HG03045 (cell line): ENCODE results near the gene TBCK.
"Not testable (repeated sequence)": the region's sequence is repeated elsewhere in the genome, so short reads cannot be mapped to it uniquely, and the experiment has no call there.

Experiments
- ATAC-seq: cut with Tn5 transposase; IDR thresholded peaks from one replicate; pipeline ENCODE4 v1.9.1; 2021; ENCODE audit warnings: mild to moderate bottlenecking, moderate library complexity; ENCODE audit not compliant: unreplicated experiment

TBCK gene

DNA sequence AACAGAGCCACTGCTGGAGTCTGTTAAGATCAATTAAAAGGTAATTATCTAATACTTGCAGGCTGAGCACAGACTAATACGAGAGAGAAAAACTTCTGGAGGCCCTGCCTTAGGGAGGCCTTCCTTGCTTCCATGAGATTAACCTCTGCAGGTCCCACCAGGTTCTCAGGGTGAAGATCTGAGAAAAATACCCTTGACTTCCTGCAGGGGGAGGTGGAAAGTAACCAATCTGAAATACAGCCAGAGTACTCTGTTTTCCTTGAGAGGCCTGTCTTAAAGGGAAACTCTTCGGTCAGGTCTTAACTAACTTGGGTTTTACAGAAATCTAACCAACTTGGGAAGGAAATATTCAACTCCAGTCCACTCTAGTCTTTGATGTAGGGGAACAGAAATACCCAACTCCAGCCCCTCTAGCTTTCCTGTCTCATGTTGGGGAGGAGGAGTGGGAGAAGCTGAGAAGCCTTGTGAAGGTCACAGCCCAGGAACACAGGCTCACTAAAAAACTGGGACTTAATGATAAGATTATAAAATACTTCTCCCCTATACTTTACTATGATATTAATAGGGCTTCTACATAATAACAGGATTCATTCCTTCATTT, 77.1 kb downstream of the TBCK start:
- peak; percentile 72 for ATAC-seq

- ATAC-seq = no peak
Observed at GRCh38 chr4:106231931-106232330, 84.1 kb downstream of the TBCK start.

- no peak for ATAC-seq
Observed at GRCh38 chr4:106222548-106222947, 93.5 kb downstream of the TBCK start.

DNA sequence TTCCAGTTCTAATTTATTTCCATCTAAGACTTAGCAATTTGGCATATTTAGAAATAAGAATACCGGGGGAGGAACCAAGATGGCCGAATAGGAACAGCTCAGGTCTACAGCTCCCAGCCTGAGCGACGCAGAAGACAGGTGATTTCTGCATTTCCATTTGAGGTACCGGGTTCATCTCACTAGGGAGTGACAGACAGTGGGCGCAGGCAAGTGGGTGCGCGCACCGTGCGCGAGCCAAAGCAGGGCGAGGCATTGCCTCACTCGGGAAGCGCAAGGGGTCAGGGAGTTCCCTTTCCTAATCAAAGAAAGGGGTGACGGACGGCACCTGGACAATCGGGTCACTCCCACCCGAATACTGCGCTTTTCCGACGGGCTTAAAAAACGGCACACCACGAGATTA, 102.7 kb downstream of the TBCK start:
- ATAC-seq = not testable (repeated sequence)

- ATAC-seq = no peak
Observed at GRCh38 chr4:106210021-106210420, 106.0 kb downstream of the TBCK start.

- ATAC-seq = no peak
Observed at GRCh38 chr4:106208481-106209460, 107.2 kb downstream of the TBCK start.

GRCh38 chr4:106201373-106201772, 114.6 kb downstream of the TBCK start:
- ATAC-seq = no peak

- no peak for ATAC-seq
Observed at GRCh38 chr4:106195435-106195950, 120.5 kb downstream of the TBCK start.

DNA sequence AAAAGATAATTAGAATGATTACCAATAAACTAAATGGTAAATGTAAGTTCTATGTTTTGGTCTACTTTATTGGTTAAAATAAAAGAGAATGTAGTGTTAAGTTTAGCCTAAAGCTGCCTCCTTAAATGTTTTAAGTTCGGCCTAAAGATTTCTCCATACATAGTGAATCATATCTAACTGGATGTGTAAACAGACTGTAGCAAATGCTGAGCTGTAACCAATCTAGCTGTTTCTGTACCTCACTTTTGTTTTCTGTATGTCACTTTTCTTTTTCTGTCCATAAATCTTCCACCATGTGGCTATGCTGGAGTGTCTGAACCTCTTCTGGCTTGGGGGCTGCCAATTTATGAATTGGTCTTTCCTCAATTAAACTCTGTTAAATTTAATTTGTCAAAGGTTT, 121.2 kb downstream of the TBCK start:
- ATAC-seq = no peak

DNA sequence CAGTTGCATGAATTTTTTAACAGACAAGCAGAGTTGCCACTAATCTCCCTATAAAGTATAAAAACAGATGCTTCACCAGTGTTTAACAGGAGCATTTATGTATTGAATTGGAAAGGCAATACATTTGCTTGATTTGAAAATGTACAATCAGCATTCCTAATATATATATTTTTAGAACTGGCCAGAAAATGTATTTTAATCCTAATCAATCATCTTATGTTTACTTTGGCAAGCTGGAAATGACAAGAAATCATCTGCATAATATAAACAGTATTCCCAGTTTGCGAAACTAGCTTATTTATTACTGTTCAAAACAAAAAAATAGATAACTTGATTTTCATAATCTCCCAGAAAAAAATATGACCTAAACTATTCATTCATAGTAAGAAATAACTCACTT, 123.9 kb downstream of the TBCK start:
- no peak for ATAC-seq

GRCh38 chr4:106186201-106186600, 129.8 kb downstream of the TBCK start:
- no peak for ATAC-seq

DNA sequence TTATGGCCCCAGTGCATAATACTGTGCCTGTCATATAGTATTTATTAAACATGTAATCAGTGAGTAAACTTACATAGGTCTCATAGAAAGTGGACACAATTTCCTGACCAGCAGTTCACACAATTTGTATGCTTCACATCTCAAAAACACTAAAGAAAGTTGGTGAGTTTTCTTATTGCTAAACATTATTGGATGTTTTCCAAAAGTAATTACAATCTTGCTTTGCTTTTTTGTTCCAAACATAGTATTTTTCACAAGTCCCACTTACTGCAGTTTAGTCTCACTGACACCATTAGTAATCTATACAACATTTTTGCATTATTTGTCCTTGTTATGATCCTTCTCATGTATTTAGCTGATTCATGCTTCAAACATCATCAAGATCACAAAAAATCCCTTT, 132.5 kb downstream of the TBCK start:
- no peak for ATAC-seq

DNA sequence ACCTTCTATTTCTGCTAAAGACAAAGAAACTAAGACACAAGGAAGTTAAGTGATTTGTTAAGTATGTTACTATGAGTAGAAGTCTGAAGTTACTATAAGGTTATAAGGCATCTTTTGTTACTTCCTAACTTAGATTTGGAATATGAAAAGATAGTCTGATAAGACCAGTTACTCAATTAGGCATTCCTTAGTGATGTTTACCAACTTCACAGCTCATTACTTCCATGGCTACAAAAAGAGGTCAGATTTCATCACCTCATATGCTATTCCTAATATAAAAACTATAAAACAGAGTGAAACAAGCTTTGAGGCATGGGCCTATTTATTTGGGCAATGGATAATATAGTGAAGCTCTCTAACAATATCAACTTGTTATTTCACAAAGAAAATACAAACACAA, 143.1 kb downstream of the TBCK start:
- no peak for ATAC-seq

DNA sequence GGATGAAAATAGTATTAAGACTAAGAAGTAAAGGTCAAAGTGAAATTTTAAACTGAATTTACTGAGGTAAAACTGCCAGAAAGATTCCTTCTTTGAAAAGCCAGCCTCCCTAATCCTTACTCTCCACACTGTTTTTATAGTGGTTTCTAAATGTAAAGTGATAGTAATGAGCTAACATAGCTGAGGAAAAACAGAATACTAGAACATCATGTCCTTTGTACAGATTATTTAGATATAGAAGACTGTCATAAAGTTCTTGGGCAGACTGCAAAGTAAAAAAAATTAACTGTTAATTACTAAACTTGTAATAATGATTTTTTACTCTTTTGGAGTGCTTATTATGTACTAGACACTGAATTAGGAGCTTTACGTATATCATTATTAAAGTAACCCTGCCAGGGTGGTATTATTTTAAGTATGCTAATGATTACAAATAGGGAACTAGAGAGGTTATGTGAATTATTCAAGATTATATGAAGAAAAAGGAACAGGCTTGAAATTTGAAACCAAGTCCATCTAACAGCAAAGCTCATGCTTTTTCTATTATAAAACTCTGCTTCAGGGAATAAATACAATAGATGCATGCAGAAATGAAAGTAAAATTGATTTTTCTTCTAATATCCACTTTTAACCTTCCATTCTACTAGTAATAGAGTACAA, 150.5 kb downstream of the TBCK start:
- no peak for ATAC-seq

DNA sequence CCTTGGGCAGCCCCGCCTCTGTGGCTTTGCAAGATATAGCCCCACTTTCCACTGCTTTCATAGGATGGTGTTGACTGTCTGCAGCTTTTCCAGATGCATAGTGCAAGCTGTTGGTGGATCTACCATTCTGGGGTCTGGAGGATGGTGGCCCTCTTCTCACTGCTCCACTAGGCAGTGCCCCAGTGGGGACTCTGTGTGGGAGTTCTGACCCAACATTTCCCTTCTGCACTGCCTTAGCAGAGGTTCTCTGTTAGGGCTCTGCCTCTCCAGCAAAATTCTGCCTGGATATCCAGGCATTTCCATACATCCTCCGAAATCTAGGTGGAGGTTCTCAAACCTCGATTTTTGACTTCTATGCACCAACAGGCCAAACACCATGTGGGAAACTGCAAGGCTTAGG, 153.7 kb downstream of the TBCK start:
- no peak for ATAC-seq

- ATAC-seq = no peak
Observed at GRCh38 chr4:106160560-106160959, 155.4 kb downstream of the TBCK start.

DNA sequence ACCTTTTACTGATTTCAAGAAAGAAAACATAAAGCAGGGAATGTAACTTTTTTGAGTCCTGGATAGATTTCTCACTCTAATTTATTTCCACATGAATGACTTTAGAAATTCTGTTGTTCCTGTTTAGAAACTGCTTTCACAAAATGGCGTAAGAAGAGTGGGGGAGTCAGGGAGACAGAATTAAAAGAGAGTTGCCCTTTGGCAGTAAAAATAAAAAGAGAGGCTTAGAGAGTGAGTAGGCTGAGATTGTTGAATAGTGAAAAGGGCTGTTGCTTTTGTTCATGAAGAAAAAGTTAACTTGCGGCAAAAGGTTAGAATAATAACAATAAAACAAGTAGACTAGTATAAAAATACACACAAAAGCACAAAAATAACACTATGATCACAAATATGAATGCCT, 166.1 kb downstream of the TBCK start:
- no peak for ATAC-seq

- ATAC-seq = no peak
Observed at GRCh38 chr4:106149026-106149425, 167.0 kb downstream of the TBCK start.

GRCh38 chr4:106142616-106143127, 173.3 kb downstream of the TBCK start:
- ATAC-seq = no peak

- no peak for ATAC-seq
Observed at GRCh38 chr4:106140601-106141000, 175.4 kb downstream of the TBCK start.

- ATAC-seq = no peak
Observed at GRCh38 chr4:106136777-106137331, 179.2 kb downstream of the TBCK start.
